ENCODE results near the gene PMFBP1. TPM values are rescaled to one million over a fixed set of nuclear protein-coding genes. Genes with fewer than 3 reads are reported as not detected.

PMFBP1 gene
- total and polyA plus RNA-seq, 10 donors = 0.52 to 17.2 (median 1.1) TPM

DNA sequence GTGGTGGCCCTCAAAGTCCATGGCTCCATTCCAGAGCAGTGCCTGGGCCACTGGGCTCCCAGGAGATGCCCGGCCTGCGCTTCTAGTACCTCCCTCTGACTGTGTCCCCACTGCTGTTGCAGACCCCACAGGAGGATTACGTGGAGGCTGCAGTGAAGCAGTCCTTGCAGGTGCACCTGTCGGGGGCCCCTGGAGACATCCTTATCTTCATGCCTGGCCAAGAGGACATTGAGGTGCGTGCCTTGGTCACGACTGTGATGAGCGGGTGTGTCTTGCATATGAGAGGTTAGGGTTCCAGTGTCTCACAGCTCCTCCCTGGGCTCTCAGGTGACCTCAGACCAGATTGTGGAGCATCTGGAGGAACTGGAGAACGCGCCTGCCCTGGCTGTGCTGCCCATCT lies 67.0 kb downstream of the PMFBP1 start:
- WGBS, 5 donors = 93 to 100% (median 97%) methylated on average over 4 to 9 of the region's 9 CpGs
- no peak overlapping the region for H3K4me3 ChIP-seq
- DNase-seq = no peak
- peaks cover 21 to 100% (median 100%) of the 10 kb centered on the region in 6 donors for H3K36me3 ChIP-seq
- no peak for TF ChIP-seq POLR2A (IDR thresholded peaks at IDR 0.05)
- no peak for TF ChIP-seq CTCF (IDR thresholded peaks at IDR 0.05 in 8 of 11, conservative IDR thresholded peaks at IDR 0.05 in 3 of 11)
- no peak for TF ChIP-seq POLR2AphosphoS5 (IDR thresholded peaks at IDR 0.05)
- no peaks in the 10 kb centered on the region for H3K9me3 ChIP-seq
- intact Hi-C loops (cut with DNase I; ENCODE audit: low total_unique reads) = no loop called here
- H3K27ac ChIP-seq = no peak overlapping the region
- H3K27me3 ChIP-seq (replicated peaks in 1 of 7) = no peaks in the 10 kb centered on the region
- H3K4me1 ChIP-seq = peaks cover 0 to 13% (median 0%) of the 10 kb centered on the region in 6 donors

GRCh38 chr16:72101195-72101594 lies 70.8 kb downstream of the PMFBP1 start:
- DNase-seq = no peak
- Histone ChIP-seq H3K36me3 (peaks cover 19 to 100% (median 100%) of the 10 kb centered on the region in 6 donors), H3K4me3 (no peak overlapping the region), H3K9me3 (no peaks in the 10 kb centered on the region), H3K4me1 (peaks cover 0 to 22% (median under 1%) of the 10 kb centered on the region in 6 donors), H3K27me3 (replicated peaks in 1 of 7) (no peaks in the 10 kb centered on the region), H3K27ac (no peak overlapping the region)
- TF ChIP-seq POLR2A (IDR thresholded peaks at IDR 0.05) (no peak), POLR2AphosphoS5 (IDR thresholded peaks at IDR 0.05) (no peak), CTCF (IDR thresholded peaks at IDR 0.05 in 8 of 11, conservative IDR thresholded peaks at IDR 0.05 in 3 of 11) (no peak)
- intact Hi-C loops (cut with DNase I; ENCODE audit: low total_unique reads) = no loop called here
- 88 to 94% (median 92%) methylated on average over 10 of the region's 10 CpGs for WGBS, 5 donors

- no peak overlapping the region for H3K27ac ChIP-seq
- peaks cover 12 to 87% (median 86%) of the 10 kb centered on the region in 6 donors for H3K36me3 ChIP-seq
- 70 to 81% (median 78%) methylated on average over 11 to 12 of the region's 12 CpGs for WGBS, 5 donors
- no peak for DNase-seq
- H3K9me3 ChIP-seq = no peaks in the 10 kb centered on the region
- TF ChIP-seq POLR2AphosphoS5 (IDR thresholded peaks at IDR 0.05) = no peak
- peak in 9 of 11 experiments; percentile 39 to 70 (median 53) for TF ChIP-seq CTCF (IDR thresholded peaks at IDR 0.05 in 8 of 11, conservative IDR thresholded peaks at IDR 0.05 in 3 of 11)
- intact Hi-C loops (cut with DNase I; ENCODE audit: low total_unique reads) = loop anchor here (10.0 kb wide), 1 partner anchor 205 kb away; the partner anchor contains the start of gene IST1
- H3K4me3 ChIP-seq = no peak overlapping the region
- peaks cover 11 to 40% (median 16%) of the 10 kb centered on the region in 6 donors for H3K4me1 ChIP-seq
- H3K27me3 ChIP-seq (replicated peaks in 1 of 7) = no peaks in the 10 kb centered on the region
These were observed 72.6 kb downstream of the PMFBP1 start for GRCh38 chr16:72099377-72099818.

DNA sequence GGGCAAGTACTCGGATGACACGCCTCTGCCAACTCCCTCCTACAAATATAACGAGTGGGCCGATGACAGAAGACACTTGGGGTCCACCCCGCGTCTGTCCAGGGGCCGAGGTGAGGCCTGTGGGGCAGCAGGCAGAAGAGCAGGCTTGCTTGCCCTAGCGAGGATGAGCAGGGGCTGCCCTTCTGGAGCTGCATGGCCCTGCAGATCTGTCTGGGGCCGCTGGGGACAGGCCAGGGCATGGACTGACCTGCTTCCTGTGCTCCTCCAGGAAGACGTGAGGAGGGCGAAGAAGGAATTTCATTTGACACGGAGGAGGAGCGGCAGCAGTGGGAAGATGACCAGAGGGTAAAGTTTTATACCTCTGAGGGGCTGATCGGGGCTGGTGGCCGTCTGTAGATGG lies 73.0 kb downstream of the PMFBP1 start:
- Histone ChIP-seq H3K36me3 (peaks cover 12 to 83% (median 81%) of the 10 kb centered on the region in 6 donors), H3K9me3 (no peaks in the 10 kb centered on the region), H3K27ac (no peak overlapping the region), H3K4me3 (no peak overlapping the region), H3K4me1 (peaks cover 14 to 44% (median 19%) of the 10 kb centered on the region in 6 donors), H3K27me3 (replicated peaks in 1 of 7) (no peaks in the 10 kb centered on the region)
- intact Hi-C loops (cut with DNase I; ENCODE audit: low total_unique reads) = loop anchor here (10.0 kb wide), 1 partner anchor 204 kb away; the partner anchor contains the start of gene IST1
- 77 to 91% (median 89%) methylated on average over 13 to 15 of the region's 15 CpGs for WGBS, 5 donors
- DNase-seq = no peak
- TF ChIP-seq POLR2AphosphoS5 (IDR thresholded peaks at IDR 0.05) = no peak

Measured in spleen (tissue), 11 donors.